ENCODE measurements around the gene RCC1. TPM values are rescaled to one million over a fixed set of nuclear protein-coding genes. Genes with fewer than 3 reads are reported as not detected.

RCC1 gene
- total RNA-seq, 4 donors from 2014 or later, result 13.0 to 87.9 (median 36.3) TPM

GRCh38 chr1:28560886-28561285 lies 55.0 kb downstream of the RCC1 start:
- in situ Hi-C loops (cut with MboI; ENCODE audit: low pct_ligation_motif_present in 1 of 4, low pct_unique_long_range_greater_than_20kb in 1 of 4, low sequenced_read_pairs in 3 of 4), result no loop called here
- no peaks in the 10 kb centered on the region for H3K9me3 ChIP-seq
- H3K27me3 ChIP-seq, result no peaks in the 10 kb centered on the region
- DNase-seq, result no peak
- H3K36me3 ChIP-seq, result peaks cover 0 to 79% (median 25%) of the 10 kb centered on the region in 4 donors
- intact Hi-C loops (cut with DNase I; ENCODE audit: low total_unique reads), result loop anchor here (1.0 kb wide), 1 partner anchor 41 kb away; no protein-coding TSS in a partner anchor
- no peaks in the 10 kb centered on the region for H3K4me1 ChIP-seq
- no peak overlapping the region for H3K27ac ChIP-seq
- TF ChIP-seq POLR2A (IDR thresholded peaks at IDR 0.05), result no peak
- TF ChIP-seq CTCF (IDR thresholded peaks at IDR 0.05), result no peak
- TF ChIP-seq EP300 (IDR thresholded peaks at IDR 0.05; ENCODE audit: low read depth), result no peak
- WGBS, 2 donors (ENCODE audit: low coverage in 1 of 2), result 93 to 100% methylated on average over 3 of the region's 3 CpGs
- H3K4me3 ChIP-seq, result no peak overlapping the region

- intact Hi-C loops (cut with DNase I; ENCODE audit: low total_unique reads), result no loop called here
- TF ChIP-seq EP300 (IDR thresholded peaks at IDR 0.05; ENCODE audit: low read depth) (no peak), POLR2A (IDR thresholded peaks at IDR 0.05) (no peak), POLR2AphosphoS5 (IDR thresholded peaks at IDR 0.05) (no peak), CTCF (IDR thresholded peaks at IDR 0.05) (no peak)
Measured at GRCh38 chr1:28564310-28564709, 58.5 kb downstream of the RCC1 start.

GRCh38 chr1:28565040-28565439 lies 59.2 kb downstream of the RCC1 start:
- H3K9me3 ChIP-seq, result no peaks in the 10 kb centered on the region
- WGBS, 2 donors (ENCODE audit: low coverage in 1 of 2), result 95 to 97% methylated on average over 5 to 7 of the region's 7 CpGs
- in situ Hi-C loops (cut with MboI; ENCODE audit: low pct_ligation_motif_present in 1 of 4, low pct_unique_long_range_greater_than_20kb in 1 of 4, low sequenced_read_pairs in 3 of 4), result no loop called here
- no peak overlapping the region for H3K4me3 ChIP-seq
- TF ChIP-seq POLR2A (IDR thresholded peaks at IDR 0.05) (no peak), CTCF (IDR thresholded peaks at IDR 0.05) (no peak), POLR2AphosphoS5 (IDR thresholded peaks at IDR 0.05) (no peak), EP300 (IDR thresholded peaks at IDR 0.05; ENCODE audit: low read depth) (no peak)
- no peak for DNase-seq
- H3K27me3 ChIP-seq, result no peaks in the 10 kb centered on the region
- H3K27ac ChIP-seq, result no peak overlapping the region
- intact Hi-C loops (cut with DNase I; ENCODE audit: low total_unique reads), result no loop called here
- no peaks in the 10 kb centered on the region for H3K4me1 ChIP-seq
- H3K36me3 ChIP-seq, result peaks cover 0 to 81% (median 30%) of the 10 kb centered on the region in 4 donors

More at GRCh38 chr1:28564310-28564709, 58.5 kb downstream of the RCC1 start:
- DNase-seq, result no peak
- no peaks in the 10 kb centered on the region for H3K4me1 ChIP-seq
- H3K4me3 ChIP-seq, result no peak overlapping the region
- no peaks in the 10 kb centered on the region for H3K27me3 ChIP-seq
- no peak overlapping the region for H3K27ac ChIP-seq
- H3K9me3 ChIP-seq, result no peaks in the 10 kb centered on the region
- peaks cover 0 to 84% (median 33%) of the 10 kb centered on the region in 4 donors for H3K36me3 ChIP-seq
- in situ Hi-C loops (cut with MboI; ENCODE audit: low pct_ligation_motif_present in 1 of 4, low pct_unique_long_range_greater_than_20kb in 1 of 4, low sequenced_read_pairs in 3 of 4), result no loop called here

- Histone ChIP-seq H3K9me3 (no peaks in the 10 kb centered on the region), H3K36me3 (peaks cover 0 to 75% (median 30%) of the 10 kb centered on the region in 4 donors), H3K4me1 (no peaks in the 10 kb centered on the region), H3K27ac (no peak overlapping the region), H3K4me3 (no peak overlapping the region), H3K27me3 (no peaks in the 10 kb centered on the region)
- in situ Hi-C loops (cut with MboI; ENCODE audit: low pct_ligation_motif_present in 1 of 4, low pct_unique_long_range_greater_than_20kb in 1 of 4, low sequenced_read_pairs in 3 of 4), result no loop called here
- TF ChIP-seq CTCF (IDR thresholded peaks at IDR 0.05) (no peak), POLR2A (IDR thresholded peaks at IDR 0.05) (no peak), EP300 (IDR thresholded peaks at IDR 0.05; ENCODE audit: low read depth) (no peak), POLR2AphosphoS5 (IDR thresholded peaks at IDR 0.05) (no peak)
- intact Hi-C loops (cut with DNase I; ENCODE audit: low total_unique reads), result no loop called here
- WGBS, 2 donors (ENCODE audit: low coverage in 1 of 2), result 97 to 100% methylated on average over 1 to 6 of the region's 6 CpGs
- DNase-seq, result no peak
Measured at GRCh38 chr1:28565726-28566125, 59.9 kb downstream of the RCC1 start.
